HG03025 (cell line): Measurements from ENCODE around the gene KRT78.
"Not testable (repeated sequence)": the region's sequence is repeated elsewhere in the genome, so short reads cannot be mapped to it uniquely, and the experiment has no call there.

Source experiments
- ATAC-seq: cut with Tn5 transposase; IDR thresholded peaks from one replicate; pipeline ENCODE4 v1.9.1; 2021; ENCODE audit warnings: mild to moderate bottlenecking, moderate library complexity; ENCODE audit not compliant: unreplicated experiment, low FRiP score

The KRT78 gene

GRCh38 chr12:52872644-52873389, 24.0 kb upstream of the KRT78 start:
- ATAC-seq = no peak

- no peak for ATAC-seq
Measured at GRCh38 chr12:52871291-52872039, 22.7 kb upstream of the KRT78 start.

- peak; percentile 45 for ATAC-seq
Measured at GRCh38 chr12:52870361-52871290, 21.8 kb upstream of the KRT78 start.

GRCh38 chr12:52867642-52868041, 18.8 kb upstream of the KRT78 start:
- ATAC-seq = no peak

- ATAC-seq = no peak
Measured at GRCh38 chr12:52867152-52867551, 18.4 kb upstream of the KRT78 start.

GRCh38 chr12:52865090-52865944, 16.5 kb upstream of the KRT78 start:
- ATAC-seq = no peak

- ATAC-seq = no peak
Measured at GRCh38 chr12:52862023-52862422, 13.2 kb upstream of the KRT78 start.

- ATAC-seq = no peak
Measured at GRCh38 chr12:52861511-52861910, 12.7 kb upstream of the KRT78 start.

GRCh38 chr12:52860102-52860823, 11.5 kb upstream of the KRT78 start:
- ATAC-seq = no peak

- no peak for ATAC-seq
Measured at GRCh38 chr12:52857500-52857899, 8.7 kb upstream of the KRT78 start.

GRCh38 chr12:52856787-52857186, 8.0 kb upstream of the KRT78 start:
- ATAC-seq = no peak

- not testable (repeated sequence) for ATAC-seq
Measured at GRCh38 chr12:52856077-52856476, 7.3 kb upstream of the KRT78 start.

- no peak for ATAC-seq
Measured at GRCh38 chr12:52851787-52852186, 3.0 kb upstream of the KRT78 start.

GRCh38 chr12:52850681-52851080, 1.9 kb upstream of the KRT78 start:
- no peak for ATAC-seq

- no peak for ATAC-seq
Measured at GRCh38 chr12:52849511-52849910, 717 bp upstream of the KRT78 start.

- no peak for ATAC-seq
Measured at GRCh38 chr12:52847335-52848102, 1.3 kb downstream of the KRT78 start.

- no peak for ATAC-seq
Measured at GRCh38 chr12:52846356-52846970, 2.3 kb downstream of the KRT78 start.

GRCh38 chr12:52845946-52846345, 2.8 kb downstream of the KRT78 start:
- no peak for ATAC-seq
